NCI-H2196 (cell line): ENCODE data around the gene RC3H2.

ENCODE experiments used
- DNase-seq: peaks from one replicate; lab custom pipeline; 2025; ENCODE audit not compliant: unreplicated experiment; lab: John Stamatoyannopoulos, UW

Gene RC3H2

DNA sequence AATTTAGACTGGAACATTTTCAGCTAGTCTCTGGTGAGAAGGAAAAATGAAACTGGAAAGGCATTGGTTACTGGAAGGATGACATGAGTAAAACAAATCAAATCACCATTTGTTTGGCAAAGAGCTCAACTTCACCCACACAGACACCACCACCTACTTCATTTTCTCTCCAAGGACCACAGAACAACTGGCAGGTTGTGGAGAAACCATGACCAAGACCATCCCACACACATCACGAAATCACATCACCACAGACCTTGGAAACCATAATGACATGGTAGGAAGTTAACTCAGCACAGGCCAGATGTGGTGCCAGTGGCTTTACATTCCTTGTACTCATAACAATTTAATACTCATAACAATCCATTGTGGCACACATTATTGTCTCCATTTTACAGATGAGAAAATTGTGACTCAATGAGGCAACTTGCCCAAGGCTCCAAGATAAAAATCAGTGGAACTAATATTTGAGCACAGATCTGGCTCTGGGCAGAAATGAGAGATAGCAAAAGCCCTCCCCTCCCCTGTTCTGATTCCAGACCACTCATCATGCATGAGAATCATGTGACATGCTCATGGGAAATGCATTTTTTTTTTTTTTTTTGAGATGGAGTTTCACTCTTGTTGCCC lies 97.8 kb downstream of the RC3H2 start:
- DNase-seq: no peak

DNA sequence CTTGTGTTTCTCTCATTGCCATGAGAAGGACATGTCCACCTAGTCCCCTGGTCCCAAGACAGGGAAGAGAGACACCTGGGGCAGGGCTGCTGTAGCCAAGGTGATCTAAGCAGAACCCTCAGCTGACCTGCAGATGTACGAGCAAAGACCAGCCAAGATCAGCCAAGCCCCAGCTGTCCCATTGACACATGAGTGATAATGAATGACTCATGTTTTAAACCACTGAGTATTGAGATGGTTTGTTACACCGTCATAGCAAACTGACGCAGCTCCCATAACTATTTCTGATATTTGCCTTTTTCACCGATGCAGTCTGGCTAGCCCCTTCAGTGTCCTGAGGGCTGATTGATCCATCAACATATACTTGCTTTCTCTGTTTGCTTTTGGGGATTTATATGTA lies 98.5 kb downstream of the RC3H2 start:
- DNase-seq: no peak

- no peak for DNase-seq
These were observed 104.8 kb downstream of the RC3H2 start, which contains the start of gene OR1K1 for GRCh38 chr9:122800066-122801060. Gene OR1K1, plus strand, starts transcription at chr9:122800123. Its CDS starts 0 bp downstream, at chr9:122800123.

DNA sequence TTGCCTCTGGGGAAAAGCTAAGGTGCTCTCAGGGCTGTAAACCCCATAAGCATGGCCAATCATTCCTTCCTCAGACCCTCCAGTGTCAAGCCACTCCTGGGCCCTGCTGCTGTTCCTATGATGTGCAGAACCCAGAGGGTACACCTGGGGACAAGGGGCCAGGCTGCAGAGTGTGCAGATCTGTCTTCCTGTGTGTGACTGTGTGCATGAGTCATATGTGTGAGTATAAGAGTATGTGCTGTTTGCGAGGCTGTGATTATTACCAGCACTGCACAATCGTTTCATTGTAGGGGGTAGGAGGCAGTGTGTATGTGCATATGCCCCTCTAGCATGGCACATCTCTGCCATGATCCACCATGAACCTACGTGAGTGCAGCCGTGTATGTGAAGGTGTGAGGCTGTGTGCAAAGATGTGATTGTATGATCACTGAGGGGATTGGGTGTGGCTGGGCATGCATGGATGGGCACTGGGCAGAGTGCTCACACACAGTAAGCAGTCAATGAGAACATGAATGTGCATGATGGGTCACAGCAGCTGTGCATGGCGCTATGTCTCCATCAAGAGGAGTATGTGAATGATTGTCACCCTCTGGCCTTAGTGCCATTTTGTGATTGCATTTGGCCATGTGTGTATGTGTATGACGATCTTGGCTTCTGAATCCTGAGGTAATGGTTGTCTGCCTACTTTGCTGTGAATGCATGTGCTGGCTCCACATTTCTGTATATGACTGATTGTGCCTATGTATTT lies 107.7 kb downstream of the RC3H2 start:
- DNase-seq: no peak
